Muscle layer of duodenum (tissue), 2 donors: ENCODE data around the gene NCKAP5.

Experiments
- H3K27ac ChIP-seq: one replicate; pipeline ENCODE4 v1.7.0; 2013; ENCODE audit warnings: mild to moderate bottlenecking, low read length
- H3K27me3 ChIP-seq: one replicate; pipeline ENCODE4 v1.7.0; 2013; ENCODE audit warnings: low read depth, mild to moderate bottlenecking, control low read depth, low read length
- H3K36me3 ChIP-seq, 2 donors: one replicate each; pipeline ENCODE4 v1.7.0; 2013; ENCODE audit warnings: low read length in 2 of 2, control low read depth in 1 of 2, mild to moderate bottlenecking in 1 of 2; ENCODE audit not compliant: insufficient read depth in 2 of 2, control insufficient read depth in 1 of 2
- H3K4me1 ChIP-seq, 2 donors: one replicate each; pipeline ENCODE4 v1.7.0; 2013; ENCODE audit warnings: low read length in 2 of 2, mild to moderate bottlenecking in 2 of 2, control low read depth in 1 of 2, moderate library complexity in 1 of 2; ENCODE audit not compliant: insufficient read depth in 2 of 2, control insufficient read depth in 1 of 2
- H3K4me3 ChIP-seq, 2 donors: one replicate each; pipeline ENCODE4 v1.7.0; 2013; ENCODE audit warnings: low read length in 2 of 2, low read depth in 1 of 2, mild to moderate bottlenecking in 1 of 2
- H3K9me3 ChIP-seq, 2 donors: one replicate each; pipeline ENCODE4 v1.7.0; 2013; ENCODE audit warnings: low read length in 2 of 2, control low read depth in 1 of 2, mild to moderate bottlenecking in 1 of 2; ENCODE audit not compliant: control insufficient read depth in 1 of 2
- donor health status: healthy.

The NCKAP5 gene

DNA sequence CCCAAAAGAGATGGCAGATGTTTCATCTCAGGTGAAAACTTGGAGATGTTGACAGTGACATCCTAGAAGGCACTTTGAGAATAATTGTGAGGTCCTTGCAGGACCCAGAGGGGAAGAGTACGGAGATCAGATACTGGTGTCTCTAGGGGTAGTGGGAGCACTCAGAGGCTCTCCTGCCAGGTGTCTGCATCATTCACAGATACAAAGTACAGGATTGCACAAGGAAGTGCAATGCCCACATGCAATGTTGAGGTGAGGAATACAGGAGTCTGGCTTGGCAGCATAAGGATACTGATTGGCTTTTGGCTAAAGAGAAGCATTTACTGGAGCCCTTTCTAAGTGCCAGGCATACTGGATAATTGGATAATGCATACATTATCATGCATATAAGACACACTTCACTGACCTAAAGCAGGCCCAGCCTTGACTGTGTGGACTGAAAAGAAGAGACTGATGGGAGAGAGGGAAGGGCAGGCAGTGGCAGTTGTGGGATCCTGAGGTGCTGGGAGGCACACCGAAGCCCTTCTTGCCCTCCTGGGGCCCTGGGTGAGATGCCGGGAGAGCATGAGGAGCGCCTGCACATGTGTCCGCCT is 31.0 kb upstream of the NCKAP5 start:
- no peak overlapping the region for H3K27ac ChIP-seq
- H3K9me3 ChIP-seq, result no peaks in the 10 kb centered on the region

DNA sequence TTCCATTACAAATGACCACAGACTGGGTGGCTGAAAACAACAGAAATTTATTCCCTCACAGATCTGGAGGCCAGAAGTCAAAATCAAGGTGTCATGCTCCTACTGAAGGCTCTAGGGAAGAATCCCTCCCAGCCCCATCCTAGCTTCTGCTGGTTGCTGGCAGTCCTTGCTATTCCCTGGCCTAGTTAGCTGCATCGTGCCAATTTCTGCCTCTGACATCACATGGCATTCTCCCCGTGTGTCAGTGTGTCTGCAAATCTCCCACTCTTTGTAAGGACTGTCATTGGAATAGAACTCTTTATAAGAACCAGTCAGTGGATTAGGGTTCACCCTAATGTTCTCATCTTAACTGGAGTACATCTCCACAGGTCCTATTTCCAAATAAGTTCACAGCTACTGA is 30.5 kb upstream of the NCKAP5 start:
- H3K4me1 ChIP-seq, result no peaks in the 10 kb centered on the region
- H3K27me3 ChIP-seq, result no peaks in the 10 kb centered on the region
- no peaks in the 10 kb centered on the region for H3K9me3 ChIP-seq
- H3K4me3 ChIP-seq, result no peak overlapping the region
- no peak overlapping the region for H3K27ac ChIP-seq
- H3K36me3 ChIP-seq, result no peaks in the 10 kb centered on the region

More for the DNA sequence above, 31.0 kb upstream of the NCKAP5 start:
- H3K4me3 ChIP-seq, result no peak overlapping the region
- no peaks in the 10 kb centered on the region for H3K4me1 ChIP-seq
- H3K27me3 ChIP-seq, result no peaks in the 10 kb centered on the region
- H3K36me3 ChIP-seq, result no peaks in the 10 kb centered on the region

DNA sequence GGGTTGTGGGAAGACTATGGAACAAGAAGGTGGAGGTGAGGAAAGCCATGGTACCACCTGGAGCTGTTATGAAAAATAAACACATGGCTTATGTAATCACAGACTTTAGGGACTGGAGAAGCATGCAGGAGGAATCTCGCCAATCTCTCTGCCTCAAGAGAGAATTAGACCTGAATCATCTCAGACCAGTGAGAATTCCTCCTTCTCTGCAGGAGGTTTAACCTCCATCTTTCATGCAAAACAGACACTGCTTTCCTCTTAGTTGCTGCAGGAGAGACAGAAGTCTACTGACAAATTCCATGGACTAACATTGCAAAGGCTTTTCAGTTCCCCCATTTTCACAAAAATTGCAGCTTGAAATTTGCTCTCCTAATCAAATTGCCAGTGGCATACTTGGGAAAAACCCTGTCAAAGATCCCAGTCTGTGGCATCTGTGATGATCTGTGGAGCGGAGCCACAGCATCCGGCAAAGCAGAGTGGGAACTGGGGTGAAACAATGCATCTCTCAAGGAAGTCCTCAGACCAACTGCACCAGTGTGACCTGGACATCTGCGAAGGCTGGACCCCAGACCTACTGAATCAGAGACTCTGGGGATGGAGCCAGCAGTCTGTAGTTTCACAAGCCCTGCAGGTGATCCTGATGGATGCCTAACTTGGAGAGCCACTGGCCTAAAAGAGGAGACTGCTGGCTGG is 28.6 kb upstream of the NCKAP5 start:
- H3K9me3 ChIP-seq, result no peaks in the 10 kb centered on the region
- no peaks in the 10 kb centered on the region for H3K27me3 ChIP-seq
- H3K27ac ChIP-seq, result no peak overlapping the region
- no peaks in the 10 kb centered on the region for H3K36me3 ChIP-seq
- no peak overlapping the region for H3K4me3 ChIP-seq
- H3K4me1 ChIP-seq, result no peaks in the 10 kb centered on the region

DNA sequence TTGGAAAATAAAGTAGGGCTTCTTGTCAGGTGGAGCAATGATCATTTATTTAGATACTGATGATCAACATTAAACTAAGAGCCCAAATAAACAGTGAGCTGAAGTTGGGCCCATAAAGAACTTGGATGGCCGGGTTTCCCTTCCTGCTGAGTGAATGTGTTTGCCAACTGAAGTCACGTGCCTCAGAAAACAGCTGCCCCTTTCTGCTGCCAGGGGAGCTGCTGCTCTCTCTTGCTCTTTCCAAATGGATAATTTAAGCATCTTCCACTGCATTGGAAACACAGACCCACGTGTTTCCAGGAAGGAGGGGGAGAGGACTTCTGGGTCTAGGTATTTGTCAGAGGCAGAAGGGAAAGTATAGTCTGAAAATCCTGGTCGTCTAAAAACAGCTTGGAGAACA is 22.9 kb upstream of the NCKAP5 start:
- Histone ChIP-seq H3K4me1 (peaks cover 4 to 7% of the 10 kb centered on the region in 2 donors), H3K36me3 (no peaks in the 10 kb centered on the region), H3K9me3 (no peaks in the 10 kb centered on the region), H3K27ac (no peak overlapping the region), H3K4me3 (no peak overlapping the region), H3K27me3 (no peaks in the 10 kb centered on the region)

DNA sequence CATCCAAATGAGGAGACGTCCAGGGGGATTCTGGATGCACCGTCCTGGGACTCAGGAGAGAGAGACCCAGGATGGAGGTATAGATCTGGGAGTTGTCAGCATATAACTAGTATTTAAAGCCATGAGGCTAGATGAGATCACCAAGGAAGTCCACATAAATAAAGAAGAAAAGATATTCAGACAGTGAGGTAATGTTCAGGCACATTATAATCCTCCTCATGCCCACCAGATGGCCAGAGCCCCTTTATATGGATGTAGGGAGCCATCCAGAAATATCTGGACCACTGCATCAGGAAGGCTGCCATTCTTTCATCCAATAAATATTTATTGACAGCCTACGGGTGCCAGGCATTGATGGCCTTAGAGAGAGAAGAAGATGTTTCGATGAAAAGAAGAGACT is 21.2 kb upstream of the NCKAP5 start:
- Histone ChIP-seq H3K36me3 (no peaks in the 10 kb centered on the region), H3K27ac (no peak overlapping the region), H3K4me3 (no peak overlapping the region), H3K9me3 (no peaks in the 10 kb centered on the region), H3K27me3 (no peaks in the 10 kb centered on the region), H3K4me1 (peaks cover 4 to 7% of the 10 kb centered on the region in 2 donors)

DNA sequence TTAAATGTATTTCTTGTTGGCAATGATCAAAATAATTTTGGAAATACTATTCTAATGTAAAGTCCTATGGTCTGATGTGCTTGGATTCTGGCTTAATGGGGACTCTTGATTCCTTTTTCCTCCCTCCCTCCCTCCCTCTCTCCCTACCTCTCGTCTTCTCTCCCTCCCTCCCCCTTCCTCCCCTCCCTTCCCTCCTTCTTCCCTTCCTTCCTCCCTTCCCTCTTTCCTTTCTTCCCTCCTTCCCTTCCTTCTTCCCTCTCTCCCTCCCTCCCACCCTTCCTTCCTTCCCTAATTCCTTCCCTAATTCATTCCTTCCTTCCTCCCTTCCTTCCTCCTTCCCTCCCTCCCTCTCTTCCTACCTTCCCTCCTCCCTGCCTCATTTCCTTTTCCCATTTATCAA is 19.9 kb upstream of the NCKAP5 start:
- no peaks in the 10 kb centered on the region for H3K9me3 ChIP-seq
- H3K27me3 ChIP-seq, result no peaks in the 10 kb centered on the region
- no peak overlapping the region for H3K4me3 ChIP-seq
- H3K36me3 ChIP-seq, result no peaks in the 10 kb centered on the region
- H3K4me1 ChIP-seq, result peaks cover 4 to 7% of the 10 kb centered on the region in 2 donors
- H3K27ac ChIP-seq, result no peak overlapping the region

DNA sequence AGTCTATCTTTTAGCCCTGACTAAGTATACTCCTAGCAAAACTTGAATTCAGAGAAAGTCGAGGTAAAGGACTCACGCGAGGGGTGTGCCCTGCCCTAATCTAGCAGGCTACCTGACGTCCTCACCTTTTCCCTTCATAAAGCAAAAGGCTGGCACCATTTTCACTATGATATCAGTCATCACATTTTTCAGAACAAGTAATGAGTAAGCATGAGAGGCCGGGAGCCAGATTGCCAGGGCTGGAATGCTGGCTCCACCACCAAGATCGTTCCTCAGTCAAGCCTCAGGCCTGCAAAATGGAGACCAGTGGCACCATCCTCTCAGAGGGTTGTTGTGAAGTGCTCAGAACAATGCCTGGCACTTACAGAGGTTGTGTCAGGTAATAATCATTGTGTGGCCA is 18.7 kb upstream of the NCKAP5 start:
- Histone ChIP-seq H3K4me3 (no peak overlapping the region), H3K9me3 (no peaks in the 10 kb centered on the region), H3K4me1 (peaks cover 4 to 7% of the 10 kb centered on the region in 2 donors), H3K27ac (no peak overlapping the region), H3K27me3 (no peaks in the 10 kb centered on the region), H3K36me3 (no peaks in the 10 kb centered on the region)

DNA sequence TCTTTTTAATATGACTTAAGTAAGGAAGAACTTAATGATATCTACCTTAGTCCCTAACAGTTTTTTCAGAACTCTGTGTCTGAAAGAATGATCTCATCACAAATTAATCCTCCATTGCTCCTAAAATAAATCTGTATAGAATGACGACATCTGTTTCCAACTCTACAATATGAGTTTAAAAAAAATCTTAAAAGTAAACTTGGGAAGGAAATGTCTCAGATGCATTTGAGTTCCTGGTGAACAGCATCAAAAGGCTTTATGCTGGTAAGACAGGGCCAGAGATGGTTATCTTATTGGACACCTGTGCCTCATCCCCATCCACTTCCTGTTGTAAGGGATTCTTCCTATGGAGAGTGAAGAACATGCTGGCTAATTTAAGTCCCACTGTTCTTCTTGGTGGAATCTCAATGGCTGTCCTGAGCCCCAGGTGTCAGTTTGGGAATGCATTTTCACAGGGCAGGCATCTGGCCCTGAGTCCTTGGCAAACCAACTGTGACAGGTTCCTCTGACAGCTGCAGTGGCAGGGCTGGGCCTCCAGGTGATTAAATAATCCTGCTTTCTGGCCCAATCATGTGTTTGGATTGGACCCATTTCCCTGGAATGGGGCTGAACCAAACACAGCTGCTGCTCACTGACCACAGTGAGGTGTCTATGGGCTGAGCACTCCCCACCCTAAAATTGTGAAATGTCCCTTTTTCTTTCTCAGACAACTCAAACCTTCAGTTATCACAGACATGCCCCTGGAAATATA is 12.9 kb upstream of the NCKAP5 start:
- Histone ChIP-seq H3K27me3 (no peaks in the 10 kb centered on the region), H3K27ac (no peak overlapping the region), H3K4me1 (no peaks in the 10 kb centered on the region), H3K9me3 (no peaks in the 10 kb centered on the region), H3K4me3 (no peak overlapping the region), H3K36me3 (no peaks in the 10 kb centered on the region)

DNA sequence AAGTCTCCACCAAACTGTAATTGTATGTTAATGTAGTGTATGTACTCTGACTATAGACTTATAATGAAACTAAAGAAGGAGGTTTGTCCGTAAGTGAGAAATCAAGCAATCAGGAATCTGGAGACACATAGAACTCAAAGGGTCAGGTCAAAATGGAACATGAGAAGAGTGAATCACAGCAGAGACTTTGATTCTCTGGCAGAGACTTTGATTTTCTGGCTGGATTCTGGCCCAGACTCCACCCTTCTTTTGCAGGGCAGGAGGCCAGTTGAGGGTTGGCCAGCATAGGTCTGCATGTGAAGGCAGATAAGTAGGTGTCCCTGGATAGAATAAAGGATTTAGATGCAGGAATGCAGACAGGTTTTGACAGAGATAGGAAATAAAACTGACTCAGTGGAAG is 11.0 kb upstream of the NCKAP5 start:
- no peaks in the 10 kb centered on the region for H3K36me3 ChIP-seq
- H3K27me3 ChIP-seq, result no peaks in the 10 kb centered on the region
- no peaks in the 10 kb centered on the region for H3K9me3 ChIP-seq
- H3K4me1 ChIP-seq, result no peaks in the 10 kb centered on the region
- H3K27ac ChIP-seq, result no peak overlapping the region
- no peak overlapping the region for H3K4me3 ChIP-seq

DNA sequence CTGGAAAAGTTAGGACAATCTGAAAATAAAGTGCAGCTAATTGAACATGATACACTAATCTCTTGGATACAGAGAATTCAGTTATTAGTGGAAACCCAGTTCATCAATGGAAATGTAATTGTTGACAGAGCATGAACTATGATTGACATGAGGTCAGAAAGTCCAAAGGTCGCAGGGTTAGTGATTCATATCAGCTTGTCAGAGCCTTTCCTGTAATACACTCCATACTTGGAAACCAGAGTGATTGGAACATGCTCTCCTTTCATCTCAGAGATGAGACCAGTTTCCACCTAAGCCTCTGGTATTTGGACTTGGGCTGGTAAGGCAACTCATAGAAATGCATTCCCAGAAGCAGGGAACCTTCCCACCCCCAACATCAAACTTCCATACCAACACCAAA is 8.5 kb upstream of the NCKAP5 start:
- no peaks in the 10 kb centered on the region for H3K36me3 ChIP-seq
- H3K9me3 ChIP-seq, result no peaks in the 10 kb centered on the region
- no peak overlapping the region for H3K4me3 ChIP-seq
- H3K27me3 ChIP-seq, result no peaks in the 10 kb centered on the region
- no peaks in the 10 kb centered on the region for H3K4me1 ChIP-seq
- no peak overlapping the region for H3K27ac ChIP-seq

DNA sequence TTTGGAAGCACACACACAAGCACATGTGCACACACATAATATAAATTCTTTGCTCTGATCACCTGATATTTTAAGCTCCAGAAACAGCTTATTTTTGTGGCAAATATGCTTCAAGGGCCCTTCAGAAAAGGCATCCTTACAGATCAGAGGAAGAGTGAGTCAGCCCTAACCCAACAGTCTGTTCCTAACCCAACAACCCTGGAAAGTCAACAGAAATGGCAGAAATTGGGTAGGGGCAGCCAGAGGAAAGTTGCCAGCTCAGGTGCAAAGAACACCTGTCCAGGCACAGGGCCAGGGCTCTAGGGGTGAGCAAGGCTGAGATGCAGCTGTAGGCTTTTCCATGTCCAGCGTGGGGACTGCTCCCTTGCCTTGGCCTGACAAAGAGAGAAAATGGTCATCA is 6.4 kb upstream of the NCKAP5 start:
- H3K9me3 ChIP-seq, result no peaks in the 10 kb centered on the region
- H3K36me3 ChIP-seq, result no peaks in the 10 kb centered on the region
- H3K4me3 ChIP-seq, result no peak overlapping the region
- H3K27me3 ChIP-seq, result no peaks in the 10 kb centered on the region
- H3K4me1 ChIP-seq, result no peaks in the 10 kb centered on the region
- no peak overlapping the region for H3K27ac ChIP-seq
